Measurements from ENCODE around the gene WEE1.

WEE1 gene

GRCh38 chr11:9633679-9634078 is 60.2 kb downstream of the WEE1 start:
- TF ChIP-seq CTCF (conservative IDR thresholded peaks at IDR 0.05; ENCODE audit: low read depth, low read length) = no peak
- no peak overlapping the region for H3K4me3 ChIP-seq (ENCODE audit: low read length)

GRCh38 chr11:9636691-9637090 is 63.2 kb downstream of the WEE1 start:
- no peak for DNase-seq (ENCODE audit: low read depth)
- no peak for TF ChIP-seq CTCF (conservative IDR thresholded peaks at IDR 0.05; ENCODE audit: low read depth, low read length)
- no peak overlapping the region for H3K4me3 ChIP-seq (ENCODE audit: low read length)

More at GRCh38 chr11:9633679-9634078, 60.2 kb downstream of the WEE1 start:
- no peak for DNase-seq (ENCODE audit: low read depth)

GRCh38 chr11:9639099-9639498 is 65.6 kb downstream of the WEE1 start:
- DNase-seq (ENCODE audit: low read depth) = no peak
- TF ChIP-seq CTCF (conservative IDR thresholded peaks at IDR 0.05; ENCODE audit: low read depth, low read length) = no peak
- no peak overlapping the region for H3K4me3 ChIP-seq (ENCODE audit: low read length)
